ENCODE data around the gene NR5A2.
A peak's percentile ranks its signal among the peaks of the same experiment; 100 is the strongest.

The NR5A2 gene

DNA sequence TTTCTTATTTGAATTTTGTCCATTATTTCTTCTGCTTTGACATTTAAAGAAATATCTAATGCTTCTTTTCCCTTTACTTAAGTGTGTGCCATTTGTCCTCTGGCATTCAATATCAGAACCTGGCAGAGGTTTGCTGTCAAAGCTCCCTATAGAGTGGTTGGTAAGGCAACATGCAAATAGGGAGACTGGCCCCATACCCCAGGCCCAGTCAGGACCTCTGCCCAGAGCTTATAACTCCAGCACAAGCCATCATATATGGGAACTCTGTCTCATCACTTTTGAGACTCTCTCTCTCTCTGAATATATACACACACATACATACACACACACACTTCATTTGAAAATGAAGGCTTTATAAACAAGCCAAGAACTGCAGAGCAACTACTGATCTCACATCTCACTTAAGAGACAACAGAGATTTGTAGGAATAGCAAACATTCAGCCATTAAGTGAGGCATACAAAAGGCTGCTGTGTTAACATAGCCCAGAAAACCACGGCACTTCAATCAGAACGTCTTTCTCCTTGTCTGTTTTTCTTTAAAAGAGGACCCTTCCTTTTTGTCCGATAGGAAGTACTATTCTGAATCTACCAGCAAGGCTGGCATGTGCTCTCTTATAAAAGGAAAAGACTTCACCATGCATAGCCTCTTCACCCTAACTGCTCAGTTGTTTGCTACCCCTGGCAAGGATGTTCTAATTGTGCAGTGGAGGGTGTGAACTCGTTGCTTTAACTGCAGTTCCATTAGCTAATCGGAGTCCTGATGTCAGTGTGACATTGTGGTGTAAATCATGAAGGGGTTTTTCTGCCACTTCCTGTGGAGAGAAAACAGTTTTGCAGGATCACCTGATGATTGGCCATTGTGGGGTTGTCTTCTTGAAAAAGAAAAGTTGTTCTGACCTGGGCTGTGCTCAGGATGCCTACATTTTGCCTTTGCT lies 101.7 kb downstream of the NR5A2 start:
- DNase-seq (ENCODE audit: low read depth): no peak

DNA sequence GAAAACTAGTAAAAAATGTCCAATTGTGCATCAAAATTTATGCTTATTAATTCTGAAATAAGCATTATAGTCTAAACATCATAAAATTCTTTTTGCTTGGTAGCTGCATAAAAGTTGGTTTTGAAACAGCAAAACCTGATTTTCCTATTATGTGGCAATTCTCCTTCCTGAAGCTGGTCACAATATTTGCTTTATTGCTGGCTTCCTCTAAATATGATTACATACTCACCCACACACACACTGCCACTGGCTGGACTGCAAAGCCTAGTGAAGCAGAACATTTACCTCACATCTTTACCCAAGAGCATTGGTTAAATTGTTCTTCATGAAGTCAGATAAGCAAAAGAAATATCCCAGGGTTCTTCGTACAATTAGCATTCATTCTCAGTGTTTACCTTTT lies 103.0 kb downstream of the NR5A2 start:
- no peak for DNase-seq (ENCODE audit: low read depth)

DNA sequence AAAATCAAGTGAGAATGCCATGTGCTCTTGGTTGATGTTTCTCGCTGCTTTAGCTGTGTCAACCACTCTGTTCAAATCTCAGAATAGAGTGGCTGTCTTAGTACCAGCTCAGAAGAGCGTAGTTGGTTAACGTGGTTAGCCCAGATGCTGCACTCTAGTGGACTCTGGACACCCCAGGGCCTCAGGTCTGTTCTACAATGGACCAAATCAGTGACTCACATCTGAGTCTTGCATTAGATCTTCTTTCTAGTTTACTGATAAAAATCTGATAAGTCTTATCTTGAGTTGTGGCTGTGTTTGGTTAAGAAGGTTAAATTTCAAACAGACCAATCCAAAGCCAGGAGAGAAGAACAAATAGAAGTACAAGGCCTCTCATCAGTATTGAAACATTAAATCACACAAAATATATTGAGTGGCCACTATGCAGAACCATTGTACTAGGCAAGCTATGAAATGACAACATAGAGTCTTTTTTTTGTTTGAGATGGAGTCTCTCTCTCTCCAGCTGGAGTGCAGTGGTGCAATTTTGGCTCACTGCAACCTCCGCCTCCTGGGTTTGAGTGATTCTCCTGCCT lies 104.1 kb downstream of the NR5A2 start:
- DNase-seq (ENCODE audit: low read depth): no peak

DNA sequence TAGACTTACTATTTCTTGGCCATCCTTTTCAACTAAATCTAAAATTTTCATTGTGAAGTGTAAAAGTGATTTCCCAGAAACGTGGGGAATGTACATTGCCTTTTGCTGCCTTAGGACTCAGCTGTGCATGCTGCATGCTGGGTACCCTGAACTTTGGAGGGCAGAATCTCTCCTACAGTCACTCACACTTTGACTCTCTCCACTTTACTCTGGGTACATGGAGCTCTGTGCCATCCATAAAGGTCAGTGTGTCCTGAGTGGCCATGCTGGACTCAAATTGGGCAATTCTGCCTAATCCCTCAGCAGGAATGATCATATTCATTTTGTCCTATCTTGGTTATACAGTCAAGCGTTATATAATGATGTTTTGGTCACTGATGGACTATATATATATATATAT lies 105.6 kb downstream of the NR5A2 start:
- DNase-seq (ENCODE audit: low read depth): no peak

DNA sequence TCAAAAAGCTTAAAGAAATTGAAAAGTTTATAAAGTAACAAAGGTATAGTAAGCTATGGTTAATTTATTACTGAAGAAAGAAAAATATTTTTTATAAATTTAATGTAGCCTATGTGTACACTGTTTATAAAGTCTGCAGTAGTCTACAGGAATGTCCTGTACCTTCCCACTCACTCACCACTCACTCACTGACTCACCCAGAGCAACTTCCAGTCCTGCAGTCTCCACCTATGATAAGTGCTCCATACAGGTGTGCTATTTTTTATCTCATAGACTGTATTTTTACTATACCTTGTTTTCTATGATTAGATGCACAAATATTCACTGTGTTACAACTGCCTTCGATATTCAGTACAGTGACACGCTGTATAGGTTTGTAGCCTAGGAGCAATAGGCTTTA lies 106.6 kb downstream of the NR5A2 start:
- DNase-seq (ENCODE audit: low read depth): no peak

DNA sequence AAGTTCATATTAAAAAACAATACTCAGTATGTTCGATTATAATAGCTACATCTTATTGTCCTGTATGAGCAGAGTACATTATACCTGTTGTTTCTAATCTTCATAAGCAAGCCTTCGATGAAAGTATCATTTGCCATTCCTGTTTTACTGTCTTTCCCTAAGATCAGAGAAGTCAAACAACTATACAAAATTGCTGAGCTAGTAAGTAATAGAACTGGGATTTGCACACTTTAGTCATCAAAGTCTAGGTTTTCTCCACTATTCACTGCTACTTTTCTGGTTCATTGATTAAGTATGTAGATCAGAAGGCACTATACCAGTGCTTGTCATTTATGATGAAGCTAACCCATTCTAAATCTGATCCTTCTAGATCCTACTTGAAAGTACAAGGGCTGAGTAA lies 108.9 kb downstream of the NR5A2 start:
- no peak for DNase-seq (ENCODE audit: low read depth)

DNA sequence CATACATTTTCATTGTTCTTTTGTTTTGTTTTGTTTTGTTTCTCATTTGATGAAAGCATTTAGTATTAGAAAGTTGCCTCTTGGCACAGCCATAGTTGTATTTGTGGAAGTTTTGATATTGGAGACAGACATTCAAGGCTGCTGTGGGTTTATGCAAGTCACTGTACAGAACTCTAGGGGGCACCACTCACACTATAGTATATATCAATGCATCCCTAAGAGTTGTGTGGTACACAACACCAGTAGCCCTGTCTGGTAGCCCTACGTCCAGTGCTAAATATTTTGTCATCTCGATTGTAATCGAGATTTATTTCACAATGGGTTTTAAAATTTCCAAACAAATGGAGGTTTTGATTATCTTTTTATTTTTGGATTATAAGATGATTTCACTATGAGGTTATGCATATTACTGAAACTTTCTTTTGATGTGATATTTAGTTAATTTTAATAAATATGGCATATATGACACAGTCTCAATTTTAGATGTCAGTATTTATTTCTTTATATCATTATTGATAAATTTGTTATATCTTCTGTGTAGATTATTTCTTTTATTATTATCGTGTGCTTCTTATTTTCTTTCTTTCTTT lies 112.2 kb downstream of the NR5A2 start:
- DNase-seq (ENCODE audit: low read depth): no peak

DNA sequence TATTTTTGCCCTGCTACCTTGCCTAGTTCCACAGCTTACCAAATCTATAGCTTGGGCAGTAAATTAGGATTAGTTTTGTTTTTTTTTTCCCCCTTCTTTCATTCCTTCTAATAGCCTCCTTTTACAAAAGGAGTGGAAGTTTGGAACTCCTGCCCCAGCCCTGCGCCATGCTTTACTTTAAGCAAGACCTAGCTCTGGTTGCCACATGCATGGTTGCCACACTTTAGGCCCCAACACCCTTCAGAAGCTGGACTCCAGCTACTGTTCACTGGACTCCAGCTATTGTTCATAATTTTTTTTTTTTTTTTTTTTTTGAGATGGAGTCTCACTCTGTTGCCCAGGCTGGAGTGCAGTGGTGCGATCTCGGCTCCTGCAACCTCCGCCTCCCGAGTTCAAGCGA lies 115.8 kb downstream of the NR5A2 start:
- no peak for DNase-seq (ENCODE audit: low read depth)

DNA sequence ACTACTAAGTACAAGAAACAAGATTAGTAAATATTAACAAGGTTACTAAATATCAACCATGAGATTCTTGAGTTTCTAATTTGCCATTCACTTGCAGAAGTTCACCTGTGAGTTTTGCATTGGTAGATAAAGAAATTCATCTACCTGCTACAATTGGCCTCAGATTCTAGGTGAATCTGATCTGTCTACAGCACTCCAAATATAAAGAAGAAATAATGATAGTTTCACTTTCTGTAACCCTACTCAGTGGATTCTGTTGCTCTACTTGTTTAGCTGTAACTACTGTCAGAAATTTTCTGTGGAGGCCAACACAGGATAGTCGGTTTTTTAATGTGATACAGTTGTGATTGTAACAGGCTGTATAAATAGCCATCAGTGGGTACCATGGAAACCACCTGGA lies 118.6 kb downstream of the NR5A2 start:
- DNase-seq (ENCODE audit: low read depth): no peak

DNA sequence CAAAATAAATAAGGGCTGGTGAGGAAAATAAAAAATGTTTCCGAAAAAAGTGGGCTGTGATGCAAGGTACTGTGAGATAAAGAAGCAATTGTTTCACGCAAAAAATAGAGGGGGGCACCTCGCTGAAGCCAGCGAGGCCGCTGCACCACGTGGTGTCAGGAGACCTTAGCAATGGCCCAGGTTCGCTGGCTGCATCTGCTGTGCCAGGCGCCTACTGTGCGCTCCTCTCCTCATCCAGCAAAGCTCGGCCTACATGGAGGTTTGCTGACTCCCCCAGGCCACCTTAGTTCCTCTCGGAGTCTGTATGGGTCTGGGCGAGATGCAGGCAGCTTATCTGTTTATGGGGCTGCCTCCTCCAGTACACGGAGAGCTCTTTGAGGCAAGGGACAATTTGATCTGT lies 119.6 kb downstream of the NR5A2 start:
- DNase-seq (ENCODE audit: low read depth): no peak

DNA sequence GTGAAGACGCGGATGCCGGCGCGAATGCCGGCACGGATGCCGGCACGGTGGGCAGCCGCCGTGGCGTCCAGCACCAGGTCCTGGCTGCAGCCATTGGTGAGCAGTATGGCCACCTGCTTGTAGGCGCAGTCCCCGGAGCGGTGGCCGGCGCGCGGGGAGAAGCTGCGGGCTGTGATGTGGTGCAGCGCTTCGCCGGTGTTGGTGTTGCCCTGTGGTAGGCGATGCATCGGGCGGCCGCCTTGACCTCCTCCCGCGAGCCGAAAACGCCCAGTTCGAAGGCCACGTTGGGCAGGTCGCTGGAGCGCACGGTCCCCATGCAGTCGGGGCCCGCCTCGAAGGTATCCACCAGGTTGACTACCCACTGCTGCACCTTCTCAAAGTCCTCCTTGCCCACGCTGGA lies 120.2 kb downstream of the NR5A2 start:
- DNase-seq (ENCODE audit: low read depth): no peak

DNA sequence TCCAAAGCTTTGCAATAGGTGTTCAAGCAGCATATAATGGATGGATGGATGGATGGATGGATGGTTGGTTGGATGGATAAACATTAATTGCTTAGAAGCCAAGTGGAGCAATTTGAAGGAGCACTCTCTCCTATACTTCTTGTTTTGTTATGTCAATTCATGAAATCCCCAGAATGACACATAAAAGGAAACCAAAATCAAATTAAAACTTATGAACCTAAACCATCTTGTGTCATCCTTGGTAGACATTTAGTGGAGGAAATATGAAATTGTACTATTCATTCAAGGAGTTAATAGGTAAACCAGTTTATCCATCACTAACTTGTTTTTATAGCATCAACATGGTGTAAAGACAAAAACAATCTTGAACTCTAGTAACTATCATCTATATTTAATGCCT lies 122.5 kb downstream of the NR5A2 start:
- DNase-seq (ENCODE audit: low read depth): no peak

DNA sequence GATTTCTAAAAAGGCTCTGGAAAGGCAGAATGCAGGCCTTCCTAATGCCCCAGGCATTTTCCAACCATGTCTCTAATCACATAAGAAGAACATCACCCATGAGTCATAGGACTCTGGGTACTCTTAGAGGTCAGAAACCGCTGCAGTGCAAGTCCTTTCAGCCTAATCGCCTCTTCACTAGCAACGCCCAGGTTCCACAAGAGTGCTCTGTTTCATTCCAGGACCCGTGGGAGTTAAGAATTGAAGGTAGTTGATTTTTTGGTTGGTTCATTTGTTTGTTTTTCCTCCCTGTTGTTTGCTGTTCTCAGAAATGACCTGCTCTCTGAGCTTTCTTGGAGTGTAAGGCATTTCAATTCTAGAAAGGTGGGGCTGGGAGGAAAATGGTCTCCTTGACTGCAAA lies 123.2 kb downstream of the NR5A2 start:
- no peak for DNase-seq (ENCODE audit: low read depth)

DNA sequence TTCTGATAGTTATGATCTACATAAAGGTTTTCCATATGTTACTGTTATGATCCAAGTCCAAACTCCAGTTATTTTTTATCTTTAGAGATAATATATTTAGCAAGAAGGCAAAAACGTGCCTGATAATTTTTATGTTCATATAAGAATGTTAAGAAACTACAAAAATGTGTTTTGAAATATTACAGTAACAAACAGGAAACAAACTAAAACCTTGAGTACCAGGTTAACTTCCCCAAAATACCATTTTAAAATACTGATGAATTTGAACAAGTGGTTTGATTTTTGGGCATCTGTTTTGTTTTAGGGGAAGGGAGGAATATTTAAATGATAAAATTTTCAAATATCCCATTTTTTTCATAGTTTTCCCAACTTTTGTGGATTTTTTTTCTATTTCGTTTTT lies 124.8 kb downstream of the NR5A2 start:
- DNase-seq (ENCODE audit: low read depth): no peak

DNA sequence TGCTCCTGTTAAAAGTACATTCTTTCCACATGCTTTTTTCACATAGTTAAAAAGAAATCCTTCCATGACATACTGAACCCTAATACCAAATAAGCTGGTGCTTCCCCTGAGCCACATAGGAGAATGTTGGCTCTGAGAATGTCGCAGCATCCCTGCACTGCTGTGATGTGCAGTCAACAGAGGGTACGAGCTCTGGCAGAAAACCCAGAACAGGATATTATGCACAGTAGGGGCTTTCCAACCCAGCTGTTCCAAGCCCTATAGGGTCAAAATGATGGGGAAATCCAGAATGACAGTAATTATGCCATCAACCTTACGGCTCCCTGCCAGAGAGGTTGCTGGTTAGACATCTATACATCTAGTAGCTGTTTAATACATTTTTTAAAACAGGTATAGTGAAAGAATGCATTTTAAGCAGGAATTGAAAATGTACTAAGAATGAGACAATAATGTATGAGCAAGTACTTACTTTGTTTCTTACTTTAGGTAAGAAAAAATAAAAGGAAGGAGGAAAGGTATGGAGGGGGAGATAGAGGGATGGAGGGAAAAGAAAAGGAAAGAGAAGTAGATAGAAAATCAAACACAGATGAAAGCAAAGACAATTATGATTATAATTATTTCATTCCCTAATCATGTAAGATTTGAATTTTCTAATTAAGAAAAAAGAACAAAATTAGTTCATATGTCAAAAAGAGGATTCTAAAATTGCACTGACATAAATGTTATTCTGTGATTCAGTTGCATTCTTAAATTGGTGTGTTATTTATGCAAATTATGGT lies 126.0 kb downstream of the NR5A2 start:
- peak; percentile 31 for DNase-seq (ENCODE audit: low read depth)

DNA sequence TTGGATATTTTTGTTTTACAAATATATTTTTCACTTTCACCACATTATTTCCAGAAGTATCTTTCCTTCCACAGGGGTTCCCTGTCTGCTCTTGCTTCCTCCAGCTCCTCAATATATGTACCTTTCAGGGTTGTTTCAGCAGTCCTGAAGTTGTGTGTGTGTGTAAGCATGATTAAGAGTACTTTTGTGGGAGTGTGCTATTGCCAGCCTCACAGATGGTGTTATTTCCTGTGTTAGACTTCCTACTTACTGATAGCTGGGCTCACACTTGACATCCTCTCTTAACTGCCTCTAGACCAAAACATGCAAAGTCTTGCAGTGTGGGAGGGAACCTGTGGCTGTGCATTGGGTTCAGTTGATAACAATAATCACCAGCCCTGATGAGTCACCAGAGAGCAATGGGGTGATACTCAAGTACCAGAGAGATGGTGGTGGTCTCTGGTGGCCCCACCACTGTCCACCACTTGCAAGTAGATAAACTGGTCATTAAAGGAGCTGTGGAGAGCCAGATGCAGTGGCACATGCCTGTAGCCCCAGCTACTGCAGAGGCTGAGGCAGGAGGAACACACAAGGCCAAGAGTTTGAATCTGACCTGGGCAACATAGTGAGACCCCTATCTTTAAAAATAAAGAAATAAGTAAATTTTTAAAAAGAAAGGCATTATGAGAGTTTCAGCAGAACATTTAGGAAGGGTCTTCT lies 126.7 kb downstream of the NR5A2 start:
- peak; percentile 37 for DNase-seq (ENCODE audit: low read depth)

DNA sequence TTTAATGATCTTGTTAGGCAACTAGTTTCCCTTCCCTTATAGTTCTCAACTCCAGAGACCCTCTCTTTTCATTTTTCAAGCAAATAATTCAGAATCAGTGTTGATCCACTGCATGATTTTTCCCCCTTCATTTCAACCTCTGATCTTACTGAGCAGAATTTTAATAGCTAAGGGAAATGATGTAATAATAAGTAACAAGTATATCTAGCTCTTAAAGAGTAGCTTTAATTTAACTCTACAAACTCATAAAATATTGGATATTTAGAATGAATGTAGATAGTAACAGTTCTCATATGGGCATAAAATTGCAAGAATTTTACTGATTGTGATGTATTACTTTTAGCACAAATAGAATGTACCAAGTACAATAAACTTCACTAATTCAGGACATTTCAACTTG lies 130.2 kb downstream of the NR5A2 start:
- DNase-seq (ENCODE audit: low read depth): no peak

DNA sequence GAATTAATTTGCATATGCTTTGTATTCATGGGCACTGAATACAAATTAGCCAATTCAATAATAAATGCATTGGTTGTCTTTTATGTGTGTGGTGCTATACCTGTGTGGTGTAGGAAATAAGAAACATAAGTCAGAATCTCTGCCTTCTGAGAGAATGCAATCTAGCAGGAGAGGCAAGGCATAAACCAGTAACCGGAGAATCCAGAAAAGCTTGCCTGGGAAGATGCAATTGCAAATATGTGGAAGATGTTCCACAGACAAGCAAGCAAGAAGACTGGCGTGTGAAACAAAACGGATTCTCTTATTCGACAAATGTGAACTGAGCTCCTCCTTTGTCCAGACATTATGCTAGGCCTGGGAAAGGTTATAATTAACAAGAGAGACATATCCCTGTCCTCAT lies 134.3 kb downstream of the NR5A2 start:
- no peak for DNase-seq (ENCODE audit: low read depth)

DNA sequence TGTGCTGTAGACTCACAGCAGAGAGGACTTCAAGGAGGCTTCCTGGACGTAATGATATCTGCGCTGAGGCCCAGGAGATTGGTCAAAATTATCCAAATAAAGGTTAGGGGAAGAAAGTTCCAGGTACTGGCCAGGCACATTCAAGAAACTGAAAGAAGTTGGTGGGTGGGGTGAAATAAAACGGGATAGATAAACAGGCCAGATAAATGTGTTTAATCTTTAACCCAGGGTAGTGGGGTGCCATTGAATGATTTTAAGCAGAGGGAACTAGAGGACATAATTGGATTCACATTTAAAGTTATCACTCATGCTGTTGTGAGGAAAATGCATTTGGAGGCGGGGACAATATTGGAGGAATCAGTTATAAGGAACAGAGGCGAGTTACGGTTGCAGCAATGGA lies 134.7 kb downstream of the NR5A2 start:
- DNase-seq (ENCODE audit: low read depth): no peak

DNA sequence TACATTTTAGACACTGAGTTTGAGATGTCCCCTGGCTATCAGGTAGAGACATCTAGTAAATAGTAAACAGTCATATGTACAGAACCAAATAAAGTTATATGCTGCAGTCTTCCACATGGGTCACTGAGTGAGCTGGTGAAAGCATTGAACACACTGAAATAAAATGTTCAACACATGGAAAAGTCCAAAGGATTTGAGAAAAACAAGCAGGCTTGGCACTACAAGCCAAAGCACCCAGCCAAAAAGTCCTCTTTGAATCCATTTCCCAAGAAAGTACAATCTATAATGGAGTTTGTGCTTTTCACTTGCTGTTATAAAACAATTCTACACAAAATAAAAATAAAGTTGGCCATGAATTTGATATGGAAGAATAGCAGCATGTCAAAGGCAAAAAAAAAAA lies 135.4 kb downstream of the NR5A2 start:
- no peak for DNase-seq (ENCODE audit: low read depth)

DNA sequence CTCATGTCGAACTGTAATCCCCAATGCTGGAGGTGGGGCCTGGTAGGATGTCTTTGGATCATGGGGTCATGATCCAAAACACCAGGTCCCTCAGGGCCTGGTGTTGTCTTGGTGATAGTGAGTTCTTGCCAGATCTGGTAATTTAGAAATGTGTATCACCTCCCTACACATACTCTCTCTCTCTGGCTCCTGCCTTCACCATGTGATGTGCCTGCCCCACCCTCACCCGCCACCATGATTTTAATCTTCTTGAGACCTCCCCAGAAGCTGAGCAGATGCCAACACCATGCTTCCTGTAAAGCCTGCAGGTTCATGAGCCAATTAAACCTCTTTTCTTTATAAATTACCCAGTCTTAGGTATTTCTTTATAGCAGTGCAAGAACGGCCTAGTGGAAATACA lies 136.4 kb downstream of the NR5A2 start:
- DNase-seq (ENCODE audit: low read depth): no peak
